ENCODE data around the gene PRKN. TPM values are rescaled to one million over a fixed set of nuclear protein-coding genes. Genes with fewer than 3 reads are reported as not detected.

The PRKN gene
- polyA plus RNA-seq, 1 donor from 2014 or later = 1.2 TPM

DNA sequence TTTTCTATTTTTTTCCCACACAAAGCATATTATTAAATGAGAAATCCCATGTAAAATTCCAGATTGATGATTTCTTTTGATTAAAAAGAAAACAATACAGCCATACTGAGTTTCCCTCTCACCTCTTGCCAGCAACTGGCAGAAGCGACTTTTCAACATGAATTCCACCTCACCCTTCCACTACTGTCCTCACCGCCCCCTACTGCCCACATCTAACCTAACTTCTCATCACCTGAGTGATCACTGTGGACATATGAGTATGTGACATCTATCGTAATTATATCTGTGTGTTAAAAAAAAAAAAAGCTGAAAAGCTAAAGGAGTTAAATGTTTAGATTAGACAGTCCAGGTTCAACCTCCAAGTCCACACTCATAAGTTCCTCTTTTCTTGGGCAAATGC lies 528.6 kb downstream of the PRKN start:
- Histone ChIP-seq H3K27me3 (ENCODE audit: insufficient read depth, low read depth, low read length) (no peaks in the 10 kb centered on the region), H3K4me3 (ENCODE audit: low read length) (no peak overlapping the region), H3K79me2 (replicated peaks; ENCODE audit: insufficient read depth, low read length) (no peaks in the 10 kb centered on the region), H3K9me2 (ENCODE audit: insufficient read depth, low read length) (no peaks in the 10 kb centered on the region), H3F3A (ENCODE audit: insufficient read depth, low read length, poor library complexity, severe bottlenecking) (no peaks in the 10 kb centered on the region), H3K9me3 (ENCODE audit: low read length) (no peaks in the 10 kb centered on the region), H2AFZ (ENCODE audit: low read depth, low read length) (no peak overlapping the region), H3K4me2 (ENCODE audit: low read length) (no peak overlapping the region), H3K27ac (ENCODE audit: low read length) (no peak overlapping the region), H3K36me3 (ENCODE audit: insufficient read depth, low read length) (no peaks in the 10 kb centered on the region), H3K9ac (ENCODE audit: low read length) (no peak overlapping the region), H4K20me1 (ENCODE audit: insufficient read depth) (no peaks in the 10 kb centered on the region)
- no peak for TF ChIP-seq CTCF (IDR thresholded peaks at IDR 0.05; ENCODE audit: poor library complexity, severe bottlenecking)
- TF ChIP-seq TAF1 (IDR thresholded peaks at IDR 0.05; ENCODE audit: low read depth) = no peak
- TF ChIP-seq SMC3 (conservative IDR thresholded peaks at IDR 0.05; ENCODE audit: poor library complexity) = no peak
- no peak for TF ChIP-seq POLR2AphosphoS5 (IDR thresholded peaks at IDR 0.05)
- no peak for TF ChIP-seq EP300 (conservative IDR thresholded peaks at IDR 0.05; ENCODE audit: poor library complexity, severe bottlenecking)
- no peak for TF ChIP-seq EZH2 (IDR thresholded peaks at IDR 0.05; ENCODE audit: borderline replicate concordance, insufficient read depth, low read length, poor library complexity, severe bottlenecking)
- no peak for TF ChIP-seq RAD21 (conservative IDR thresholded peaks at IDR 0.05)
- TF ChIP-seq, protein P1, sequence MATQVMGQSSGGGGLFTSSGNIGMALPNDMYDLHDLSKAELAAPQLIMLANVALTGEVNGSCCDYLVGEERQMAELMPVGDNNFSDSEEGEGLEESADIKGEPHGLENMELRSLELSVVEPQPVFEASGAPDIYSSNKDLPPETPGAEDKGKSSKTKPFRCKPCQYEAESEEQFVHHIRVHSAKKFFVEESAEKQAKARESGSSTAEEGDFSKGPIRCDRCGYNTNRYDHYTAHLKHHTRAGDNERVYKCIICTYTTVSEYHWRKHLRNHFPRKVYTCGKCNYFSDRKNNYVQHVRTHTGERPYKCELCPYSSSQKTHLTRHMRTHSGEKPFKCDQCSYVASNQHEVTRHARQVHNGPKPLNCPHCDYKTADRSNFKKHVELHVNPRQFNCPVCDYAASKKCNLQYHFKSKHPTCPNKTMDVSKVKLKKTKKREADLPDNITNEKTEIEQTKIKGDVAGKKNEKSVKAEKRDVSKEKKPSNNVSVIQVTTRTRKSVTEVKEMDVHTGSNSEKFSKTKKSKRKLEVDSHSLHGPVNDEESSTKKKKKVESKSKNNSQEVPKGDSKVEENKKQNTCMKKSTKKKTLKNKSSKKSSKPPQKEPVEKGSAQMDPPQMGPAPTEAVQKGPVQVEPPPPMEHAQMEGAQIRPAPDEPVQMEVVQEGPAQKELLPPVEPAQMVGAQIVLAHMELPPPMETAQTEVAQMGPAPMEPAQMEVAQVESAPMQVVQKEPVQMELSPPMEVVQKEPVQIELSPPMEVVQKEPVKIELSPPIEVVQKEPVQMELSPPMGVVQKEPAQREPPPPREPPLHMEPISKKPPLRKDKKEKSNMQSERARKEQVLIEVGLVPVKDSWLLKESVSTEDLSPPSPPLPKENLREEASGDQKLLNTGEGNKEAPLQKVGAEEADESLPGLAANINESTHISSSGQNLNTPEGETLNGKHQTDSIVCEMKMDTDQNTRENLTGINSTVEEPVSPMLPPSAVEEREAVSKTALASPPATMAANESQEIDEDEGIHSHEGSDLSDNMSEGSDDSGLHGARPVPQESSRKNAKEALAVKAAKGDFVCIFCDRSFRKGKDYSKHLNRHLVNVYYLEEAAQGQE (IDR thresholded peaks at IDR 0.05; ENCODE audit: borderline replicate concordance) = no peak
- TF ChIP-seq MXI1 (conservative IDR thresholded peaks at IDR 0.05; ENCODE audit: poor library complexity, severe bottlenecking) = no peak

DNA sequence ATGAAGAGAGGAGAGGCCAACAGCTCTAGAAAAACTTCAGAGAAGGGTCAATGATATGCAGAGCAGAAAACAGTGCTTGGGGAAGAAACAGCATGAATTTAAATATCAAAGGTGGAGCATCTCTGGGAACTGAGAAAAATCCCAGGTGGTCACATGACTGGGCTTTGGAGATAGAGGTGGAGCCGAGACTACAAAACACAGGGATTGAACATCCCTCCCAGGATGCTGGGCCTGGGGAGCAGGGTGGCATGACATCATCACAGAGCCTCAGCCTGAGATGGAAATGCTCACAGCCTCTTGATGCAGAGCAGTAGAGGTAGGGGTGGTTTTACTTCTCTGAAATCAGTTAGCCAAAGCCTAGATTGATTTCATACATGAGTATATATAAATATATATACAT lies 529.5 kb downstream of the PRKN start:
- no peaks in the 10 kb centered on the region for H3K9me3 ChIP-seq (ENCODE audit: low read length)
- no peak overlapping the region for H2AFZ ChIP-seq (ENCODE audit: low read depth, low read length)
- no peaks in the 10 kb centered on the region for H3K27me3 ChIP-seq (ENCODE audit: insufficient read depth, low read depth, low read length)
- H3K4me3 ChIP-seq (ENCODE audit: low read length) = no peak overlapping the region
- H3K79me2 ChIP-seq (replicated peaks; ENCODE audit: insufficient read depth, low read length) = no peaks in the 10 kb centered on the region
- H3K4me2 ChIP-seq (ENCODE audit: low read length) = no peak overlapping the region
- H3K36me3 ChIP-seq (ENCODE audit: insufficient read depth, low read length) = no peaks in the 10 kb centered on the region
- H3K9me2 ChIP-seq (ENCODE audit: insufficient read depth, low read length) = no peaks in the 10 kb centered on the region
- no peak overlapping the region for H3K27ac ChIP-seq (ENCODE audit: low read length)
- H4K20me1 ChIP-seq (ENCODE audit: insufficient read depth) = no peaks in the 10 kb centered on the region
- TF ChIP-seq CTCF (IDR thresholded peaks at IDR 0.05; ENCODE audit: poor library complexity, severe bottlenecking) = no peak
- TF ChIP-seq SMC3 (conservative IDR thresholded peaks at IDR 0.05; ENCODE audit: poor library complexity) = no peak
- TF ChIP-seq MXI1 (conservative IDR thresholded peaks at IDR 0.05; ENCODE audit: poor library complexity, severe bottlenecking) = no peak
- TF ChIP-seq EP300 (conservative IDR thresholded peaks at IDR 0.05; ENCODE audit: poor library complexity, severe bottlenecking) = no peak
- TF ChIP-seq EZH2 (IDR thresholded peaks at IDR 0.05; ENCODE audit: borderline replicate concordance, insufficient read depth, low read length, poor library complexity, severe bottlenecking) = no peak
- TF ChIP-seq, protein P1 (IDR thresholded peaks at IDR 0.05; ENCODE audit: borderline replicate concordance) = no peak
- TF ChIP-seq POLR2AphosphoS5 (IDR thresholded peaks at IDR 0.05) = no peak
- TF ChIP-seq RAD21 (conservative IDR thresholded peaks at IDR 0.05) = no peak
- no peak overlapping the region for H3K9ac ChIP-seq (ENCODE audit: low read length)
- no peaks in the 10 kb centered on the region for H3F3A ChIP-seq (ENCODE audit: insufficient read depth, low read length, poor library complexity, severe bottlenecking)

Data from neural cell (in vitro differentiated cells).